ENCODE data around the gene HCAR2. TPM values are rescaled to one million over a fixed set of nuclear protein-coding genes. Genes with fewer than 3 reads are reported as not detected.
"Not testable (repeated sequence)": the region's sequence is repeated elsewhere in the genome, so short reads cannot be mapped to it uniquely, and the experiment has no call there.

Gene HCAR2
- total RNA-seq, 1 experiment from 2014 or later: not detected

GRCh38 chr12:122721057-122721545 lies 17.9 kb upstream of the HCAR2 start:
- DNase-seq: no peak
- Mint-ChIP-seq H3K9me3 (ENCODE audit: low read depth, unreplicated experiment) (no peaks in the 10 kb centered on the region), H3K4me3 (ENCODE audit: low read depth, unreplicated experiment) (peak overlapping the region; percentile 14), H3K27me3 (ENCODE audit: unreplicated experiment) (no peaks in the 10 kb centered on the region), H3K27ac (ENCODE audit: unreplicated experiment) (peak overlapping the region; percentile 58), H3K36me3 (ENCODE audit: insufficient read depth, unreplicated experiment) (no peaks in the 10 kb centered on the region), H3K4me1 (ENCODE audit: low read depth, unreplicated experiment) (peaks cover 36% of the 10 kb centered on the region)
- BruUV-seq (replicated peaks): no TSS peak
- no peak for TF ChIP-seq CTCF (IDR thresholded peaks at IDR 0.05; ENCODE audit: unreplicated experiment)
- CTCF ChIA-PET: interaction anchor here (0.6 kb wide), 3 partner anchors 15 to 270 kb away, joined by 3 to 6 read pairs (median 5); no protein-coding TSS in a partner anchor
- intact Hi-C loops (cut with micrococcal nuclease; ENCODE audit: unreplicated experiment): no loop called here

- intact Hi-C loops (cut with micrococcal nuclease; ENCODE audit: unreplicated experiment); DNase-seq; H3K4me3 Mint-ChIP-seq (ENCODE audit: low read depth, unreplicated experiment); H3K27me3 Mint-ChIP-seq (ENCODE audit: unreplicated experiment); H3K36me3 Mint-ChIP-seq (ENCODE audit: insufficient read depth, unreplicated experiment); H3K27ac Mint-ChIP-seq (ENCODE audit: unreplicated experiment); BruUV-seq (replicated peaks); CTCF ChIA-PET; H3K9me3 Mint-ChIP-seq (ENCODE audit: low read depth, unreplicated experiment): not testable (repeated sequence)
- peaks cover 17% of the 10 kb centered on the region for H3K4me1 Mint-ChIP-seq (ENCODE audit: low read depth, unreplicated experiment)
Measured at GRCh38 chr12:122716658-122717057, 13.5 kb upstream of the HCAR2 start, which contains the start of gene HCAR3. Gene HCAR3 (minus strand): TSS chr12:122716811. CDS start chr12:122716737, 74 bp downstream.

GRCh38 chr12:122715211-122715610 lies 12.1 kb upstream of the HCAR2 start:
- H3K36me3 Mint-ChIP-seq (ENCODE audit: insufficient read depth, unreplicated experiment); H3K4me3 Mint-ChIP-seq (ENCODE audit: low read depth, unreplicated experiment); H3K27ac Mint-ChIP-seq (ENCODE audit: unreplicated experiment); CTCF ChIA-PET; intact Hi-C loops (cut with micrococcal nuclease; ENCODE audit: unreplicated experiment); H3K9me3 Mint-ChIP-seq (ENCODE audit: low read depth, unreplicated experiment); DNase-seq; BruUV-seq (replicated peaks); H3K27me3 Mint-ChIP-seq (ENCODE audit: unreplicated experiment): not testable (repeated sequence)
- H3K4me1 Mint-ChIP-seq (ENCODE audit: low read depth, unreplicated experiment): peaks cover 17% of the 10 kb centered on the region

- H3K36me3 Mint-ChIP-seq (ENCODE audit: insufficient read depth, unreplicated experiment); H3K9me3 Mint-ChIP-seq (ENCODE audit: low read depth, unreplicated experiment); CTCF ChIA-PET; H3K27me3 Mint-ChIP-seq (ENCODE audit: unreplicated experiment); intact Hi-C loops (cut with micrococcal nuclease; ENCODE audit: unreplicated experiment); H3K4me3 Mint-ChIP-seq (ENCODE audit: low read depth, unreplicated experiment); DNase-seq; H3K27ac Mint-ChIP-seq (ENCODE audit: unreplicated experiment); BruUV-seq (replicated peaks): not testable (repeated sequence)
- peaks cover 20% of the 10 kb centered on the region for H3K4me1 Mint-ChIP-seq (ENCODE audit: low read depth, unreplicated experiment)
Measured at GRCh38 chr12:122713491-122714188, 10.5 kb upstream of the HCAR2 start.

GRCh38 chr12:122711266-122711665 lies 8.1 kb upstream of the HCAR2 start:
- H3K27me3 Mint-ChIP-seq (ENCODE audit: unreplicated experiment); DNase-seq; H3K4me3 Mint-ChIP-seq (ENCODE audit: low read depth, unreplicated experiment); BruUV-seq (replicated peaks); H3K36me3 Mint-ChIP-seq (ENCODE audit: insufficient read depth, unreplicated experiment); H3K9me3 Mint-ChIP-seq (ENCODE audit: low read depth, unreplicated experiment); intact Hi-C loops (cut with micrococcal nuclease; ENCODE audit: unreplicated experiment); H3K27ac Mint-ChIP-seq (ENCODE audit: unreplicated experiment): not testable (repeated sequence)
- CTCF ChIA-PET: interaction anchor here (0.6 kb wide), 1 partner anchor 923 kb away, joined by 5 read pairs; no protein-coding TSS in a partner anchor
- H3K4me1 Mint-ChIP-seq (ENCODE audit: low read depth, unreplicated experiment): peaks cover 20% of the 10 kb centered on the region

GRCh38 chr12:122710341-122710740 lies 7.2 kb upstream of the HCAR2 start:
- H3K4me3 Mint-ChIP-seq (ENCODE audit: low read depth, unreplicated experiment); DNase-seq; H3K27me3 Mint-ChIP-seq (ENCODE audit: unreplicated experiment); intact Hi-C loops (cut with micrococcal nuclease; ENCODE audit: unreplicated experiment); BruUV-seq (replicated peaks); H3K27ac Mint-ChIP-seq (ENCODE audit: unreplicated experiment); H3K36me3 Mint-ChIP-seq (ENCODE audit: insufficient read depth, unreplicated experiment); H3K9me3 Mint-ChIP-seq (ENCODE audit: low read depth, unreplicated experiment): not testable (repeated sequence)
- CTCF ChIA-PET: interaction anchor here (0.6 kb wide), 1 partner anchor 58 kb away, joined by 3 read pairs; no protein-coding TSS in a partner anchor
- H3K4me1 Mint-ChIP-seq (ENCODE audit: low read depth, unreplicated experiment): peaks cover 20% of the 10 kb centered on the region

- H3K4me3 Mint-ChIP-seq (ENCODE audit: low read depth, unreplicated experiment); DNase-seq; BruUV-seq (replicated peaks); H3K9me3 Mint-ChIP-seq (ENCODE audit: low read depth, unreplicated experiment); H3K36me3 Mint-ChIP-seq (ENCODE audit: insufficient read depth, unreplicated experiment); intact Hi-C loops (cut with micrococcal nuclease; ENCODE audit: unreplicated experiment); H3K27me3 Mint-ChIP-seq (ENCODE audit: unreplicated experiment); H3K27ac Mint-ChIP-seq (ENCODE audit: unreplicated experiment); CTCF ChIA-PET: not testable (repeated sequence)
- H3K4me1 Mint-ChIP-seq (ENCODE audit: low read depth, unreplicated experiment): peaks cover 20% of the 10 kb centered on the region
Measured at GRCh38 chr12:122709287-122709686, 6.1 kb upstream of the HCAR2 start.

- CTCF ChIA-PET; H3K4me3 Mint-ChIP-seq (ENCODE audit: low read depth, unreplicated experiment); DNase-seq: not testable (repeated sequence)
Measured at GRCh38 chr12:122703841-122704240, 684 bp upstream of the HCAR2 start.

GRCh38 chr12:122701481-122701880 lies 1.7 kb downstream of the HCAR2 start:
- H3K27ac Mint-ChIP-seq (ENCODE audit: unreplicated experiment); BruUV-seq (replicated peaks); H3K36me3 Mint-ChIP-seq (ENCODE audit: insufficient read depth, unreplicated experiment); DNase-seq; H3K9me3 Mint-ChIP-seq (ENCODE audit: low read depth, unreplicated experiment); intact Hi-C loops (cut with micrococcal nuclease; ENCODE audit: unreplicated experiment); H3K27me3 Mint-ChIP-seq (ENCODE audit: unreplicated experiment); H3K4me3 Mint-ChIP-seq (ENCODE audit: low read depth, unreplicated experiment): not testable (repeated sequence)
- CTCF ChIA-PET: interaction anchor here (0.6 to 0.7 kb wide), 2 partner anchors 12 to 1542 kb away, joined by 3 read pairs; no protein-coding TSS in a partner anchor
- H3K4me1 Mint-ChIP-seq (ENCODE audit: low read depth, unreplicated experiment): peaks cover 19% of the 10 kb centered on the region

More at GRCh38 chr12:122703841-122704240, 684 bp upstream of the HCAR2 start:
- H3K36me3 Mint-ChIP-seq (ENCODE audit: insufficient read depth, unreplicated experiment); H3K4me1 Mint-ChIP-seq (ENCODE audit: low read depth, unreplicated experiment); BruUV-seq (replicated peaks); H3K27me3 Mint-ChIP-seq (ENCODE audit: unreplicated experiment); H3K27ac Mint-ChIP-seq (ENCODE audit: unreplicated experiment); H3K9me3 Mint-ChIP-seq (ENCODE audit: low read depth, unreplicated experiment); intact Hi-C loops (cut with micrococcal nuclease; ENCODE audit: unreplicated experiment): not testable (repeated sequence)

Measured in Calu3 (cell line).